Chondrocyte (in vitro differentiated cells): Measurements from ENCODE around the gene BUD13. TPM values are rescaled to one million over a fixed set of nuclear protein-coding genes. Genes with fewer than 3 reads are reported as not detected.

Source experiments
- DNase-seq: peaks from one replicate; pipeline ENCODE4 v3.0.0; 2021; ENCODE audit warnings: mixed read lengths, low spot score
- H3K27ac Mint-ChIP-seq: one replicate; pipeline ENCODE4 v1.8.0; 2021; ENCODE audit warnings: mild to moderate bottlenecking, moderate library complexity, mixed read lengths; ENCODE audit not compliant: unreplicated experiment
- H3K27me3 Mint-ChIP-seq: 2 replicates; pipeline ENCODE4 v1.8.0; 2021; ENCODE audit warnings: low read depth, mixed read lengths
- H3K36me3 Mint-ChIP-seq: 2 replicates; pipeline ENCODE4 v1.8.0; 2021; ENCODE audit warnings: low read depth, mixed read lengths
- H3K4me1 Mint-ChIP-seq: 2 replicates; pipeline ENCODE4 v1.8.0; 2021; ENCODE audit warnings: low read depth, mild to moderate bottlenecking, mixed read lengths
- H3K4me3 Mint-ChIP-seq: one replicate; pipeline ENCODE4 v1.8.0; 2021; ENCODE audit warnings: mild to moderate bottlenecking, moderate library complexity, mixed read lengths; ENCODE audit not compliant: unreplicated experiment
- H3K9me3 Mint-ChIP-seq: 2 replicates; pipeline ENCODE4 v1.8.0; 2021; ENCODE audit warnings: low read depth, mixed read lengths
- total RNA-seq: library from RNA; stranded (reverse); gene quantifications from 3 replicates; pipeline ENCODE4 v1.2.1, GENCODE V29; 2021
- TF ChIP-seq, protein P1 (sequence below): fragments of 200-600 bp; sonication (generic); IDR thresholded peaks from 2 replicates; pipeline ENCODE4 v1.5.0; 2021; ENCODE audit warnings: antibody characterized with exemption, mild to moderate bottlenecking, moderate library complexity

Gene BUD13
- total RNA-seq, 1 donor from 2014 or later, result 9.6 TPM

DNA sequence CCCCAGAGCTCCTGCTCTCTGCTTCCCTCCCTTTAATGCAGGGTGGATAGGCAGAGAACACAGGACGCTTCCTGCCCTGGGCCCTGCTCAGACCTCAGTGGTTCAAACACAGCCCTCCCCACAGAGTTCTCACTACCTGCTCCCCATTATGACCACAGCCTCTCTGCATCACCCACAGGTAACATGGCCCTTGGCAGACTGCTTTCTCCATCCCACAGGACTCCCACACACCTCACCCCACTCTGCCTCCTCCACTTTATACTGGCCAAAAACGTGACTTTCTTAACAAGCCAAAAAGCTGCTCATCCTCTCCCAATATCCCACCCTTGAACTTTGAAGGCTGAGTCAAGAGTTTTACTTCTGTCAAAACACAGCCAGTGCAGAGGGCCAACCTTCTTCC is 33.8 kb downstream of the BUD13 start:
- DNase-seq, result no peak
- no peak overlapping the region for H3K27ac Mint-ChIP-seq
- H3K4me3 Mint-ChIP-seq, result no peak overlapping the region
- no peaks in the 10 kb centered on the region for H3K27me3 Mint-ChIP-seq
- TF ChIP-seq, protein P1, sequence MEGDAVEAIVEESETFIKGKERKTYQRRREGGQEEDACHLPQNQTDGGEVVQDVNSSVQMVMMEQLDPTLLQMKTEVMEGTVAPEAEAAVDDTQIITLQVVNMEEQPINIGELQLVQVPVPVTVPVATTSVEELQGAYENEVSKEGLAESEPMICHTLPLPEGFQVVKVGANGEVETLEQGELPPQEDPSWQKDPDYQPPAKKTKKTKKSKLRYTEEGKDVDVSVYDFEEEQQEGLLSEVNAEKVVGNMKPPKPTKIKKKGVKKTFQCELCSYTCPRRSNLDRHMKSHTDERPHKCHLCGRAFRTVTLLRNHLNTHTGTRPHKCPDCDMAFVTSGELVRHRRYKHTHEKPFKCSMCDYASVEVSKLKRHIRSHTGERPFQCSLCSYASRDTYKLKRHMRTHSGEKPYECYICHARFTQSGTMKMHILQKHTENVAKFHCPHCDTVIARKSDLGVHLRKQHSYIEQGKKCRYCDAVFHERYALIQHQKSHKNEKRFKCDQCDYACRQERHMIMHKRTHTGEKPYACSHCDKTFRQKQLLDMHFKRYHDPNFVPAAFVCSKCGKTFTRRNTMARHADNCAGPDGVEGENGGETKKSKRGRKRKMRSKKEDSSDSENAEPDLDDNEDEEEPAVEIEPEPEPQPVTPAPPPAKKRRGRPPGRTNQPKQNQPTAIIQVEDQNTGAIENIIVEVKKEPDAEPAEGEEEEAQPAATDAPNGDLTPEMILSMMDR, result no peak
- H3K9me3 Mint-ChIP-seq, result no peaks in the 10 kb centered on the region
- H3K36me3 Mint-ChIP-seq, result no peaks in the 10 kb centered on the region
- peaks cover 24% of the 10 kb centered on the region for H3K4me1 Mint-ChIP-seq

DNA sequence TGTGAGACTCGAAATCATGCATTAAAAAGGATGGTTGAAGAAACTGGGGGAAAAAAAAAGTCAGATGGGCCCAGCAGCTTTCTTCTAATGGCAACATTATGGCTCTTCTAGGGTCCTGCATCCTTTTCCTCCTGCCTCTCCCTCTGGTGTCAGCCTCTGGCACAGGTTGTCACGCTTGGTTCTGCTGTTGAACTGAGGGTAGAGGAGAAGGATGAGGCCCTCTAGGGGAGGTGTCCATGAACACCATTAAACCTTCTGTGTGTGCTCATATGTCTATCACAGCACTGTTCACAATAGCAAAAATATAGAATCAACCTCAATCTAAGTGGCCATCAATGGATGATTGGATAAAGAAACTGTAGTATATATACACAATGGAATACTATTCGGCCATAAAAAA is 36.0 kb downstream of the BUD13 start:
- H3K4me1 Mint-ChIP-seq, result peaks cover 5% of the 10 kb centered on the region
- TF ChIP-seq, protein P1, result no peak

GRCh38 chr11:116733969-116734508 is 38.7 kb downstream of the BUD13 start:
- H3K36me3 Mint-ChIP-seq, result no peaks in the 10 kb centered on the region
- no peak overlapping the region for H3K27ac Mint-ChIP-seq
- H3K4me3 Mint-ChIP-seq, result no peak overlapping the region
- no peaks in the 10 kb centered on the region for H3K9me3 Mint-ChIP-seq
- DNase-seq, result no peak
- TF ChIP-seq, protein P1, result no peak
- peaks cover 10% of the 10 kb centered on the region for H3K4me1 Mint-ChIP-seq
- no peaks in the 10 kb centered on the region for H3K27me3 Mint-ChIP-seq

More for the DNA sequence above, 36.0 kb downstream of the BUD13 start:
- H3K36me3 Mint-ChIP-seq, result no peaks in the 10 kb centered on the region
- H3K9me3 Mint-ChIP-seq, result no peaks in the 10 kb centered on the region
- H3K27ac Mint-ChIP-seq, result no peak overlapping the region
- no peak for DNase-seq
- H3K4me3 Mint-ChIP-seq, result no peak overlapping the region
- no peaks in the 10 kb centered on the region for H3K27me3 Mint-ChIP-seq

GRCh38 chr11:116733043-116733755 is 39.6 kb downstream of the BUD13 start:
- Mint-ChIP-seq H3K9me3 (no peaks in the 10 kb centered on the region), H3K4me1 (peaks cover 10% of the 10 kb centered on the region), H3K4me3 (no peak overlapping the region), H3K27ac (no peak overlapping the region), H3K27me3 (peaks cover 2% of the 10 kb centered on the region), H3K36me3 (no peaks in the 10 kb centered on the region)
- DNase-seq, result no peak
- TF ChIP-seq, protein P1, result peak; percentile 49

- DNase-seq, result no peak
- TF ChIP-seq, protein P1, result peak; percentile 84
- Mint-ChIP-seq H3K4me1 (peaks cover 10% of the 10 kb centered on the region), H3K4me3 (no peak overlapping the region), H3K27me3 (peaks cover 5% of the 10 kb centered on the region), H3K9me3 (no peaks in the 10 kb centered on the region), H3K36me3 (no peaks in the 10 kb centered on the region), H3K27ac (no peak overlapping the region)
Measured at GRCh38 chr11:116732271-116733042, 40.3 kb downstream of the BUD13 start.
